Measurements from ENCODE around the gene COL27A1.

The COL27A1 gene

GRCh38 chr9:114258866-114259797 lies 103.8 kb downstream of the COL27A1 start:
- TF ChIP-seq FOXP2 (optimal IDR thresholded peaks at IDR 0.05; ENCODE audit: borderline replicate concordance, extremely low read depth, extremely low read length, insufficient read depth) (no peak), TAF1 (IDR thresholded peaks at IDR 0.05; ENCODE audit: borderline replicate concordance, insufficient read depth, low read length) (no peak), SIN3A (IDR thresholded peaks at IDR 0.05; ENCODE audit: borderline replicate concordance, insufficient read depth, low read length) (no peak), REST (IDR thresholded peaks at IDR 0.05; ENCODE audit: insufficient read depth in 1 of 2, low read depth in 2 of 2, low read length in 2 of 2) (no peak), POLR2AphosphoS5 (IDR thresholded peaks at IDR 0.05; ENCODE audit: low read depth, low read length) (no peak)

GRCh38 chr9:114259798-114260523 lies 104.6 kb downstream of the COL27A1 start:
- no peak for TF ChIP-seq TAF1 (IDR thresholded peaks at IDR 0.05; ENCODE audit: borderline replicate concordance, insufficient read depth, low read length)
- no peak for TF ChIP-seq POLR2AphosphoS5 (IDR thresholded peaks at IDR 0.05; ENCODE audit: low read depth, low read length)
- TF ChIP-seq REST (IDR thresholded peaks at IDR 0.05; ENCODE audit: insufficient read depth in 1 of 2, low read depth in 2 of 2, low read length in 2 of 2), result no peak
- TF ChIP-seq SIN3A (IDR thresholded peaks at IDR 0.05; ENCODE audit: borderline replicate concordance, insufficient read depth, low read length), result no peak
- TF ChIP-seq FOXP2 (optimal IDR thresholded peaks at IDR 0.05; ENCODE audit: borderline replicate concordance, extremely low read depth, extremely low read length, insufficient read depth), result no peak

- TF ChIP-seq POLR2AphosphoS5 (IDR thresholded peaks at IDR 0.05; ENCODE audit: low read depth, low read length), result no peak
These were observed 105.7 kb downstream of the COL27A1 start for GRCh38 chr9:114261026-114261425.

DNA sequence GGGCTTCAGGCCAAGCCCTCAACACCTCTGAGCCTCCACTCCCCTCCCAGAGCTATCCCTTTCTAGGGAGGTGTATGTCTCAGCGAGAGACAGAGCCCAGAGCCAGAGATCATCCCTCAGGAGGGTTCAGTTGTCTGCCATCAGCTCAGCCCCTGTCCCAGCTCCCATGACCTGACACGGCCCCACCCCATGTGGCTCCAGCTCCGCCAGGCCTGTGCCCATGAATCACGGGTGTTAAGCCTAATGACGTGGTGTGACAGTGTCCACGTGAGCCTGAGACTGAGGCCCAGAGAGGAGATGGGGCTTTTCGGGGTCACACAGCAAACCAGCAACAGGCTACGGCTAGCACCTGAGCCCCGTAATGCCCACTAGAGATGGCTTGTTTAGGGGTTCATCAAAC lies 106.7 kb downstream of the COL27A1 start:
- no peak for TF ChIP-seq TAF1 (IDR thresholded peaks at IDR 0.05; ENCODE audit: borderline replicate concordance, insufficient read depth, low read length)
- TF ChIP-seq SIN3A (IDR thresholded peaks at IDR 0.05; ENCODE audit: borderline replicate concordance, insufficient read depth, low read length), result no peak

GRCh38 chr9:114263853-114264510 lies 108.6 kb downstream of the COL27A1 start:
- TF ChIP-seq REST (IDR thresholded peaks at IDR 0.05; ENCODE audit: insufficient read depth in 1 of 2, low read depth in 2 of 2, low read length in 2 of 2) (no peak), FOXP2 (optimal IDR thresholded peaks at IDR 0.05; ENCODE audit: borderline replicate concordance, extremely low read depth, extremely low read length, insufficient read depth) (no peak), SIN3A (IDR thresholded peaks at IDR 0.05; ENCODE audit: borderline replicate concordance, insufficient read depth, low read length) (no peak), TAF1 (IDR thresholded peaks at IDR 0.05; ENCODE audit: borderline replicate concordance, insufficient read depth, low read length) (no peak), POLR2AphosphoS5 (IDR thresholded peaks at IDR 0.05; ENCODE audit: low read depth, low read length) (no peak)
